GM19455 (cell line): ENCODE data around the gene ENHO.
A peak's percentile ranks its signal among the peaks of the same experiment; 100 is the strongest.

Source experiments
- ATAC-seq: cut with Tn5 transposase; IDR thresholded peaks from one replicate; pipeline ENCODE4 v1.9.1; 2021; ENCODE audit not compliant: unreplicated experiment

The ENHO gene

DNA sequence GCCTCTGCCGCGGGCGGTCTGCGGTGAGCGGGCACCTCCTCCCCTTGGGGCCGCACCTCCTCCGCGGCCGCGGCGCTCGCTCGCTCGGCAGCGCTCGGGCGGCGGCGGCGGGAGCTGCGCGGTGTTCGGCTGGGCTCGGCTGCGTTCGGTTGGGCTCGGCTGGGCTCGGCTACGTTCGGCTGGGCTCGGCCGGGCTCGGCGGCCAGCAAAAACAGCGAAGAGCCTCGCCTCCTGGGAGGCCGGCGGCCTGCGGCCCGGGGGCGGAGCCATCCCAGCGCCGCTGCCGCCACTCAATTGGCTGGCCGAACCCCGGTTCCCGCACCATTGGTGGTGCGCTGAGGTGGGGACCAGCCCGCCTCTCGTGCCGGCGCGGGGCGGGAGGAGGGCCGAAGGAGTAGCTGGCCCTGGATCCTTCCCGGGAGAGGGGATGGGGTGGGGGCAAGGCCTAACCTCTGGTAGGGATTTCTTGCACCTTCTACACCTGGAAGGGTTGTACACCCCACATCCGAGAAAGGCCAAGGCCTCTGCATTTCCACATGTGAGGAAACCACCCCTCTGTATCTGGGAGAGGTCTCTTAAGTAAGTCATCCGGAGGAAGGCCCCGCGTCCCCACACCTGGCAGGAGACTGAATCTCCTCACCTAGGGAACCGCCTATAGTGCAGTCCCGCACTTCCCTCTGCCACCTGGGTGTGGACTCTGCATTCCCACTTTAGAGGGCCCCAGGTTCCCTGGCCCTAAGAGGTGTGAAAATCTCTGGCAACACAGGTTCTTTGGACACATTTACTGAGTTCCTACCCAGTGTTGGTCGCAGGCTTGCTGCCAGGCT is at the start of gene ENHO:
TSS of gene ENHO (minus strand) at position 20 of the 827 bp plus-strand sequence. CDS start 1,295 bp downstream, outside the sequence.
- peak; percentile 81 for ATAC-seq

DNA sequence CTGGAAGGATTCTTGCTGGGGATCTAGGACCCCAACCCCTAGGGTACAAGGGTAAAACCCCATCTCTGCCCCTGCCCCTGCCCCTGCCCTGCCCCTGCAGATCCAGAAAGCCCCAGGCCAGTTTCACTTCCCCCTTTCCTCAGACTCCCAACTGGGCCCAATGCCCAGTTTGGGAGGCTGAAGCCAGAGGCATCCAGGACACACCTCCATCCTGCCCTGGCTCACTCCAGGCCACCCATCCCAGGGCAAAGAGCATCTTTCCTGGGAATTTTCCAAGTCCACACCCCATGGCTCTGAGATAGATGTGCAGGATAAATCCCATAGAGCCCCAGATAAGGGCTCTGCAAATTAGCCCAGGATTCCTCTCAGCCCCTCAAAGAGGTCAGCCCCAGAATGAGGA is 49.3 kb upstream of the ENHO start:
- no peak for ATAC-seq

DNA sequence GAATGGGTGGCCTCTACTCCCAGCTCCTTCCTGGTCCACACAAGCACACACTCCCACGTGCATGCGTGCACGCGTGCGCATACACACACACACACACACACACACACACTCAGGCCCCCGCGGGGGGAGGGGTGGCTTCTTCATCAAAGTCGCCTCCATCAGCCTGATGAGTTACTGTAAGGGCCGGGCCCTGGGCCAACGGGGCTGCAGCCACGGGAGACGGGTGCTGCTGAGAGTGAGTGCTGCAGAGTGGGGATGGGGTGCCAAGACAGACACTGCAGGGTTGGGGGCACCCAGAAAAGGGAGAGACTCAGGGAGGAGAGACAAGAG is 48.7 kb upstream of the ENHO start:
- no peak for ATAC-seq

DNA sequence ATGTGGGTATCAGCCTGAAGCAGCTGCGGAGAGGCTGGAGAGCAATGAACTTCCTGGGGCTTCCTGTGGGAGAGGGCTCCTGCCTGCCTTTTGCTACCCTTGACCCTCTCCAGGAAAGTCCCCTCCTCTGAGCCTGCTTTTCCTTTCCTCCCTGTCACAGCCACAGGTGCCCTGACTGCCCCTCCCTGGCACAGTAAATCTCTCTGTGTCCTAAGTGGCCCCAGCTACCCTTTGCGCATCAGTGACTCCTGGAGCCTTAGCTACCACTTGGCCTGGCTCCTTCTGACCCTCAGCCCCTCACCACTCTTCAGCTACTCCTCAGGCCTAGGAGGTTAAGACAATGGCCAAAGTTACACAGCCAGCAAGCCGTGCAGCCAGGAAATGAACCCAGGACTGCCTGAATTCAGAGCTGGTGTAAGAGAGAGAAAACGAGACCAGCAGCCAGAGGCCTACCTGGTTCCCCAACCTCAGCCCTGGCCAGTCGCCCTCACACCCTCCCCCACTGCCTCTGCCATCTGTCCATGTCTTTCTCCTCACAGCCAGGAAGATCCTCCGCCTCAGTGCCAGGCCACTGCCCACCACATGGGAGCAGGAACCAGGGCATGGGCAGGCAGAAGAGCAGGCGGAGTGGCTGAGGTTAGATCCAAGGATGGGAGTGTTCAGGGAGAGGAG is 48.2 kb upstream of the ENHO start:
- ATAC-seq, result no peak

DNA sequence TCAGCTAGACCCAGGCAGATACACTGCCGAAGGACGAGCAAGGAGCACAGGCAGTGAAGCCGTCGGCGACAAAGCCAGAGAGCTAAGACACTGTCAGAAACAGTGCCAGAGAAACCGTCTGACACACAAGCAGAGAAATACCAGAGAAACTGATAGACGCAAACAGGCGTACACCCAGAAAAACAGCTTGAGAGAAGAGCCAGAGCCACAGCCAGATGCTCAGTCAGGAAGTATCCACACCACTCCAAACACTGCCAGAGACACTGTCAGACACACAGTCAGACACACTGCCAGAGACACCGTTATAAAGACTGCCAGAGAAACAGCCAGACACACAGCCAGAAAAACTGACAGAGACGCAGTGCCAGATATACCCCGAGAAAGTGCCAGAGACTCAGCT is 47.6 kb upstream of the ENHO start:
- no peak for ATAC-seq

DNA sequence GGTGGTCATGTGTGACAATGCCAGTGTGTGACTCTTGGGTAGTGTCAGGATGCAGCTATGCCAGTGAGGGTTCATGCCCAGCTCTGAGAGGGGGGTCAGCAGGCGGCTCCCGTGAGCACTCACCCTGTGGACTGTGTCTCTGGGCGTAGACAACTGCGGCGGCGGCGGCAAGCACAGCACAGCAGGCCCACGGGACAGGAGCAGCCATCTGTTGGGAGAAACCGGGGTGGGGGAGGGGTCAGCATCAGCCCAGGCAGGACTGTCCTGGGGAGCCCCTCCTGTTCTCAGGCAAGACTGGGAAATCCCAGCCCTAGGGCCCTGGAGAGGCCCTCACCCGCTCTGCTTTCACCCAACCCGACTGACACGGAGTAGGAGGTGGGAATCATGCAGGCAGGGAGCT is 46.0 kb upstream of the ENHO start:
- no peak for ATAC-seq

DNA sequence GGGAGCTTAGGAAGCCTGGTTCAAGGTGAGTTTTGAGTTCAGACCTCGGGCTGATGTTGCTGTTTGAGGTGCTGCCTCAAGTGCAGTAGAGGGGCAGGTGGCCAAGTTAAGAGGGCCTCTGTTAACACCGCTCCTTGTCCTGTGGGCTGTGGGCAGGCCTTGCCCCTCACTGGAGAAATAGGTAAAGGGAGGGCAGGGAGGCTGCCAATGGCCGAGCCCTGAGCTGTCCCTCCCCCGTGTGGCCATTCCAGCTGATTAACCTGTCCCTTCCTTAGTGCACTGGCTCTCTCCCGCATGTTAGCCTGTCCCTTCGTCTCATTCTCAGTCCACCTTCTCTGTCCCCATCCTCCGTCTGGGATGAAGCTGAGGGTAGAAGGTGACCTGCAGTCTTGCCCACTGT is 45.3 kb upstream of the ENHO start:
- ATAC-seq, result no peak

DNA sequence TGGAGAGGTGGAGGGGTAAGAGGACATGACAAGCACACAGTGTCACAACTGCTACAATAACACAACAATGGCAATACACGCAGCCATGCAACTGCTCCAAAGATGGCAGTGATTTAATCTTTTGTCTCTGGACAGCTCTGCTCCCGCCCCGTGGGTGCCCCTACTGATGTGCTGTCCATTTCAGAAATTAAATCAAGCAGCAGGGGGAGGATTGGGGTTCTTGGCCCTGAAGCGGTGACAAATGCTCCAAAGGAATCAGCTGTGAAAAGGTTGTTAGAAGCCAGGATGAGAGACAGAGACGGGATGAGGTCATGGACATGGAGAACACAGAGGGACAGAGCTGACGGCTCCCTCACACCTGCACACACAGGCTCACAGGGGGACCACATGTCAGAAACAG is 44.2 kb upstream of the ENHO start:
- no peak for ATAC-seq

DNA sequence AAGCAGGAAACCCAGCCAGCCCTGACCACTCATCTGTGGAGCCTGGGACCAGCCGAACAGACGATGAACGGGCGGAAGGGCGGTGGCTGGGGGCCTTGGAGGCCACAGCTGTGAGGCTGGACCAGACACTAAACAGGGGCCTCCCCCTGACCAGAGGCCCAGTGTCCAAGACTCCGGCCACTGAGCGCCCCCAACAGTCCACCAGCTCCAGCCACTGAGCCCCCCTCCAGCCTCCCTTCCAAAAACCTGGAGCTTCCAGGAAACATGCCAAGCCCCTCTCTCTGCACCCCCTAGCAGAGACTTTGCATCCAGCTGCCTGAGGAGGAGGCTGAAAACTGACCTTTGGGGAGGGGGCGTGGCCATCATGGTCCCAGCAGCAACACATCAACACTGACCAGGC is 43.5 kb upstream of the ENHO start:
- ATAC-seq, result no peak

DNA sequence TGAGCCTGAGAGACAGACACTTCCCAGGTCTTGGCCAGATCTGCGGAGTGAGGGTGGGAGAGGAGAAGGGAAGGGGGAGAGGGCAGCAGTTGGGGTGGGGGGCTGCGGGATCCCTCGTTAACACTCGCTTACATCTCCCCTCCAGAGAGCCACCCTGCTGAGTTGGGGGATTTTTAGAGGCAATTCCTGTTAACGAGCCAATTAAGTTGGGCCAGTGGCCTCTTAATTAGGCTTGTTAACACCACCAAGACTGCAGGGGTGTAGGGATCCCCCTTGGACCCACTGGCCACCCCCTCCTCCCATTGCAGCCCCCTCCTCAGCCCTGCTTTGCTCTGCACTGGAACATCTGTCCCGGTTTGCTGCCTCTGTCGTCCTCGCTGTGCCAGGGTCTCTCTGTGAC is 43.1 kb upstream of the ENHO start:
- no peak for ATAC-seq

DNA sequence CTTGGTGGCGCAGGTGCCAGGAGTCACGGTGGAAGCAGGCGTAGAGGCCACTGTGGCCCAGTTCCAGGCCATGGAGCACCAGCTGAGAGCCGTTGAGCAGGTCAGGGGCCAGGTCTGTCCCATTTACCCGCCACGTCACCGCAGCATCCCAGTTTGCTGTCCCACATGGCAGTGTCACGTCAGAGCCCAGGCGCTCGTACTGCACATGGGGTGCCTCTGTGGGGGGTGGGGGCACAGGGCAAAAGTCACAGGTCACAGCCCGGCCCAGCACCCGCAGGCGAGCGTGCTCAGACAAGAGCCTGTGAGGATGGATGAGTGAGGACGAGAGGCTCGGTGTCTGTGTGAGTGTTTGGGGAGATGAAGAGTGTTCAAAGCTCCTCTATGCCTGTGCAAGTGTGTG is 41.8 kb upstream of the ENHO start:
- ATAC-seq, result no peak

DNA sequence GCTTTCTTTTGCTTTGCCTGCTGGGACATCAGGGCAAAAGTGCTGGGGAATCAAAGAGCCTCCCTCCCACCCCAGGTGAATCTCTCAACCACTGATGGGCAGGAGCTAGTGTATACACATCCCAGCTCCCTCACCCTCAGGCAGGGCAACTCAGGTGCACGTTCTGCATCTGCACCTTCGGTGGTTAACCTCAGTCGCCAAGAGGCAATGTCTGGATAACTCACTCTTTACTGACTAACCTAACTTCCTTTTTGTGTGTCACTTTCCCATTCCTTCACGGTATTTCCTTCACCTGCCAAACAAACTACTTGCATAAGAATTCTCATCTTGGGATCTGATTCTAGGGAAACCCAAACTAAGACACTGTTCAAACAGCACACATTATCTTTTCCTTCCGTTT is 40.5 kb upstream of the ENHO start:
- no peak for ATAC-seq

DNA sequence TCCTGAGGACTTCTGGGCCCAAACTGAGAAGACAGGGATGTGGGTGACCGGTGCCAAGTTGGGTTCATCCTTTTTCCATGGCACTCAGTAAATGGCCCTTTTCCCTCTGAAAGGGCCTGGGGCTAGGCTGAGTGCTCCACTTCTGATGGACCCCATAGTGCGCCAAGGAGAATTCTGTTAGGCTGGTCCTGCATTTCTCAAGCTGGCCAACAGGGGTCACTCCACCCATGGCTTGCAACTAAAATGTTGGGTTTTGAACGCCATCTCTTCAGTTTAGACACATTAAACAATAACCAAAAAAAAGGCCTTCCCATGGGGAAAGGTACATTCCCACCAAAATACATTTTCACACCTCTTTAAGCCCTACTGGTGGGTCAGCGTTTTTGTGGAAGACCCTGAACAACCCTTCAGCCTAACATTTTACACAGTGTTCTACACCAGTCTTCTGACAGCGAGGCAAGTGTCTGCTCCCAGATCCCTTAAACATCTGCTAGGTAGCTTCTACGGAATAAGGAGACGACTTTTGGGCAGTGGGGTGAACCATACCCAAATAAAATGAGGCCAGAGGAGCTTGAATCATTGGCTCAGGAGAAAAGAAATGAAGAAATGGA is 39.5 kb upstream of the ENHO start:
- no peak for ATAC-seq

DNA sequence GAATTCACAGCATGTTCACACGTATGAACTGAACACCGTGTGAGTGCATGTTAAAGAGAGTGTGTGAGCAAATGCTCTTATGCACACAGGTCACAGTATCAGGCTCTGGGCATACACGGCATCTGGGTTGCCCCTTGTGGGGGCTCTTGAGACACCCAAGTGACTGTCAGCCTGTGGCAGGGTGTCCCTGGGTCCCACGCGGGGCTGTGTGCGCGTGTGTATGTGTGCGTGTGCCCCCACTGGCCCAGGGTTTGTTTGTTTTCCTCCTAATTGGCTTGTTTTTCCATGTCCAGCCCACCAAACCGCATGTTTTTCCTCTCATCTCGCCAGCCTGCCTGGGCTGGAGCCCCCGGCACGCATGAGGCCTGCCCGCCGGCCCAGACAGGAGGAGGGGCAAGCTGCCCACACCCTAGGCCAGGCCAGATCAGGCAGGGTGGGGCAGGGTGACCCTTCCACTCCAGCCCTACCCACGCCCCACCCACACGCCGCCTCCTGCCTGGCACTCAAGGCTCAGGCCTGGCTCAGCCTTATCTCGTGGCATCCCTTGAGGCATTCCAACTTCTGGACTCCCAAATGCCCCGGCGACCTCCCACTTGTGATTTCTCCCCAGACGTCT is 37.9 kb upstream of the ENHO start:
- no peak for ATAC-seq

DNA sequence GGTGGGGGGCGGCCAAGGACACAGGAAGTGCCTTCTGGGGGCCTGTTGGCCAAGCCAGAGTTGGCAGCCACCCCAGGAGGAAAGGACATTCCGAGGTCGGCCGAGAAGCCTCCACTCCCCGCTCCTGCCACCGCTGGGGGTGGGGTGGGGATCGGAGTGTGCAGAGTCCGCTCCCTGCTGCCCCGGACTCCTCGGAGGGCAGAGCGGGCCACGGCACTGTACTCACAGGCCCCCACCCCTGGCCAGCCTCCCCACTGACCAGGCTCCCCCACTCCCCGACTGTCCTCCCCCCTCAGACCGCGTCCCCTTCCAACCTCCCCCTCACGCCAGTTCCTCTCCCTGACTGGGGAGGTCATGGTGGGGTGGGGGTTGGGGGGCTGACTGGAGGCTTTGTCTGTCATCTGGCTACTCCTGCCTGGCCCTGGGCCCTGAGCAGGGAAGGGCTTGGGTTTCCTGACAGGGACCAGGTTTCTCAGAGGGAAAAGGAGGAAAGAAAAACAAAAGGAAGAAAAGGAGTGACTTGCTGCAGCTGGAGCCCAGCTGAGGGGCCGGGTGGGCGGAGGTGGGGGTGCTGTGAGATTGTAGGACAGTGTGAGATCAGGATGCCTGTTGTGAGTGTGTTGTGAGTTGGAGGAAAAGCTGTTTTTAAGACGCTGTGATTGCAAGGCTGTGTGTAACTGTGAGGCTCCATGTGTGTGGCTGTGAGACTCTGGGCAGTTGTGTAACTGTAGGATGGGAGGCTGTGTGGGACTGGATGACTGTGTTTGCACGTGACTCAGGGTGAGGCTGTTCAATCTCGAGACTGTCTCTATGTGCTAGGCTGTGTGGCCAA is 37.0 kb upstream of the ENHO start:
- no peak for ATAC-seq

DNA sequence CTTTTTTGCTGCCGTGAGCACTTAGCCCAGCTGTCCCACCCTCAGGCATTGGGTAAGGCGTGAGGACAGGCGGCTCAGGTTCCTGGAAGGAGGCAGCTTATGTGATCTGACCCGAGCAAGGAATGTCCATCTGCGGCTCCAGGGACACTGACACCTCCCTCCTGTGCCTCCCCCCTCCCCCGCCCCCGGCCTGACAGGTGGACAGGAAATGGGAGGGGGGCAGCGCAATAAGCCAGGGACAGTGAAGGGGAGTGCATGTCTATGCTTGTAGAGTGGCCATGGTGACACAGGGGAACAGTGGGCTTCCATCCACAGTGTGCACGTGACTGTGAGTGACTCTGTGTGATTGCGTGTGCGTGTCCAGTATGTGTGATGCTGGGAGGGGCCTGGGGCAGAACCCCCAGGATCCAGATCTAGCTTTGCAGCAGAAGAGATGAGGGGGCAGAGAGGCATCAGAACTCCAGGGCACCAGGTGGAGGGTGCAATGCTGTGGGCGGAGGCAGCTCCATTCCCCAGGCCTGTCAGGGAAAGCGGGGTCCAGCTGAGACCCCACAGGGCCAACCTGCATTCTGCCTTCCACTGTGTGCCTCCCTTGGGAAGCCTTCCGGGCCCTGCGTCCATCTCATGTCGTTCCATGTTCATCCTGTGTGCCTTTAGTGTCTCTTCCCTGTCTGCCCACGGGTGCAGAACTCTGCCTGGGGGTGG is 36.3 kb upstream of the ENHO start:
- ATAC-seq, result no peak

DNA sequence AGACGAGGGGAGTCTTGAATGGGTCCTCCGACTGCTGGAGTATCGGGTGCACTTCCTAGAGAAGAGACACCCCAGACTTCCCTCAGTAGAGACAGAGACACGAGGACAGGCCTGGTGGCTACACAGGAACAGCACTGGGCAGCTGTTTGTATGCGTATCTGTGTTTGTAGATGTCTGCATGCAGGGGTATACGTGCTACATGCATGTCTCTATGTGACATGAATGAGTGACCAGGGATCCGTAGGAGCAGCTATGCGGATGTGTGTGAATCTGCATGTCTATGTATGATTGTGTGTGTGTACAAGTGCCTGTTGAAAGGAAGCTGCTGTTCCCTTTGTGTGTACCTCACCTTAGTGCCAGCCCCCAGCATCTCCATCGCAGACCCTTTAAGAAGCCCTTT is 35.6 kb upstream of the ENHO start:
- ATAC-seq, result no peak

DNA sequence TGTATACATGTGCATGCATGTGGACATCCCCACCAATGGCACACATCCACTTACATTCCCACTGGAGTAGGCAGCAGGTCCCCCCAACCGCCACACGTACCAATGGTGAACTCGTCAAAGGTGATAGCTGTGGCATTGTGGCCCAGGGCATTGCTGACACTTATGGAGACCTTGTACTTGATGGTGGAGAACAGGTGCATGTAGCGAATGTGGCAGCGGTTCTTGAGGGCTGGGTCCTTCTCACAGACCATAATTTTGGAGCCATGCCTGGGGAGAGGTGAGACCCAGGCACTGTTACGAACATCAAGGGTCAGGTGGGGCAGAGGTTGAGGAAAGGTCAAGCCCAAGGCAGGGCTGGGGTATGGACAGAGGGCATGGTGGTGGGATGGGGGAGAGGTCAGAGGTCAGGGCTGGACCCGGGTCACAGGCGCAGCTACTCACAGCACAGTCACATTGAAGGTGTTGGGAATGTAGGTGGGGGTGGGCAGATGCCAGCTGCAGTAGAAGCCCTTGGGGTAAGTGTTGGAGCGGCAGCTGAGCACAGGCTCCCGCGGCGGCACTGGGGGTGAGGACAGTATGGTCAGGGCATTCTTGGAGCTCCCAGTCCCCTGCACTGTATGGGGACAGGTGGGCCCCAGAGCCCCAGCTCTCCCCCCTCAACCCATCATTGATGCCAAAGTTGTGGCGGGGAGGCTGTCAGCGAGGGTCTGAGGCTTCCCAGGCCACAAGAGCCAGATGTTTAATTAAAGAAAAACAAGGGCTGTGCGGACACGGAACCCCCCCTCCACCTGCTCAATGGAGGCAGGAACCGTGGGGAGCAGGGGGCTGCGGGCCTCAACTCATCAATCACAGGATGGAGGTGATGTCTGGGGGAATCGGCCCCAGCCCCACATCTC is 34.9 kb upstream of the ENHO start:
- ATAC-seq, result no peak

DNA sequence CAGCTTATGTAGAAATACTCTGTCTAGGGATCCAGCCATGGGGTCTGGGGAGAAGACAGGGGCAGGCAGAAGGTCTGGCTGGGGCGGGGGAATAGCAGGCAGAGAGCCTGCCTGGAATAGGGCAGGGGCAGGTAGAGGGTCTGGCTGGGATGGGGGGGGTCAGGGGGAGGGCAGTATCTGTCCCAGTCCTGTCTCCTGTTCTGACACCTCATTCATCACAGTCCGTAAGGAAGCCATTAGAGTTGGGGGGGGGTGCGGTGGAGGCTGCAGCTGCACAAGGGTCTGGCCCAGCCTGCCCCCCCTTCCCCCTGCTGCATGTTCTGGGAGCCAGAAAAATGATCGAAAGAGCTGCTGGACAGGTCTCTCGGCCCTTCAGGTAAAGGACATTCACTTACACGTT is 34.2 kb upstream of the ENHO start:
- ATAC-seq, result no peak
